Peyer's patch (tissue), 4 donors: ENCODE measurements around the gene VPS26A.

ENCODE experiments used
- CTCF ChIP-seq, 6 experiments: fragments of 450-650 bp in 4 of 6; fragments of 200-600 bp in 2 of 6; sonication (generic) in 1 of 6; IDR thresholded peaks; one replicate each; pipeline ENCODE4 v1.5.1; 2017 to 2019; ENCODE audit warnings: antibody characterized with exemption in 6 of 6, mild to moderate bottlenecking in 3 of 6, moderate library complexity in 1 of 6
- POLR2A ChIP-seq, 2 donors: fragments of 450-650 bp; IDR thresholded peaks; one replicate each; pipeline ENCODE4 v1.5.1; 2017; ENCODE audit warnings: antibody characterized with exemption in 2 of 2, mild to moderate bottlenecking in 2 of 2, moderate library complexity in 2 of 2

- TF ChIP-seq CTCF (IDR thresholded peaks at IDR 0.05): no peak
- no peak for TF ChIP-seq POLR2A (IDR thresholded peaks at IDR 0.05)
These were observed 87.5 kb downstream of the VPS26A start for GRCh38 chr10:69211524-69211923.
